Osteocyte (in vitro differentiated cells): Measurements from ENCODE around the gene CAPG. TPM values are rescaled to one million over a fixed set of nuclear protein-coding genes. Genes with fewer than 3 reads are reported as not detected.
"Not testable (repeated sequence)": the region's sequence is repeated elsewhere in the genome, so short reads cannot be mapped to it uniquely, and the experiment has no call there.

ENCODE experiments used
- DNase-seq: peaks from one replicate; pipeline ENCODE4 v3.0.0; 2021; ENCODE audit warnings: mixed read lengths; ENCODE audit not compliant: unreplicated experiment; ENCODE audit errors: extremely low spot score
- H3K27ac Mint-ChIP-seq: one replicate; pipeline ENCODE4 v1.8.0; 2021; ENCODE audit warnings: mild to moderate bottlenecking, mixed read lengths; ENCODE audit not compliant: unreplicated experiment
- H3K27me3 Mint-ChIP-seq: one replicate; pipeline ENCODE4 v1.8.0; 2021; ENCODE audit warnings: mixed read lengths; ENCODE audit not compliant: unreplicated experiment
- H3K36me3 Mint-ChIP-seq: one replicate; pipeline ENCODE4 v1.8.0; 2021; ENCODE audit warnings: mixed read lengths; ENCODE audit not compliant: unreplicated experiment
- H3K4me1 Mint-ChIP-seq: one replicate; pipeline ENCODE4 v1.8.0; 2021; ENCODE audit warnings: mixed read lengths; ENCODE audit not compliant: unreplicated experiment
- H3K4me3 Mint-ChIP-seq: one replicate; pipeline ENCODE4 v1.8.0; 2021; ENCODE audit warnings: mild to moderate bottlenecking, moderate library complexity, mixed read lengths; ENCODE audit not compliant: unreplicated experiment
- H3K9me3 Mint-ChIP-seq: one replicate; pipeline ENCODE4 v1.8.0; 2021; ENCODE audit warnings: mixed read lengths; ENCODE audit not compliant: unreplicated experiment
- total RNA-seq: library from RNA; stranded (reverse); gene quantifications from 2 replicates; pipeline ENCODE4 v1.2.1, GENCODE V29; 2021
- TF ChIP-seq, protein P1 (sequence below): fragments of 200-600 bp; sonication (generic); IDR thresholded peaks from 2 replicates; pipeline ENCODE4 v1.5.0; 2021; ENCODE audit warnings: antibody characterized with exemption, mild to moderate bottlenecking, moderate library complexity

The CAPG gene
- total RNA-seq, 1 donor from 2014 or later = 32.8 TPM

DNA sequence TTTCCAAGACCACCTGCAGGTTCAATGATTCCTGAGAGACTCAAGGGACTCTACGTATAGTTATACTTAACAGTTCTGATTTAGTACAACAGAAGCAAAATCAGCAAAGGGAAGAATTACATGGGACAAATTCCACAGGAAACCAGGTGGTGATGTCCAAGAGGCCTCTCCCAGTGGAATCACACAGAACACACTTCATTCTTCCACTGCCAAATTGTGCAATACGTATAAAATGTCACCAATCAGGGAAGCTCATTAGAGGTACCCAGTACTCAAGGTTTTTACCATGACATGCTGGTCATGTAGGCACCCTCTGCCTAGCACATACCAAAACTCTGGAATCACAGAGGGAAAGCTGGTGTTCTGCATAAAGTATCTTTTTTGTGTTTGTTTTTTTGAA is 22.4 kb downstream of the CAPG start:
- no peak overlapping the region for H3K27ac Mint-ChIP-seq
- H3K36me3 Mint-ChIP-seq = peaks cover 24% of the 10 kb centered on the region
- H3K4me3 Mint-ChIP-seq = no peak overlapping the region
- no peaks in the 10 kb centered on the region for H3K4me1 Mint-ChIP-seq
- no peaks in the 10 kb centered on the region for H3K9me3 Mint-ChIP-seq
- TF ChIP-seq, protein P1, sequence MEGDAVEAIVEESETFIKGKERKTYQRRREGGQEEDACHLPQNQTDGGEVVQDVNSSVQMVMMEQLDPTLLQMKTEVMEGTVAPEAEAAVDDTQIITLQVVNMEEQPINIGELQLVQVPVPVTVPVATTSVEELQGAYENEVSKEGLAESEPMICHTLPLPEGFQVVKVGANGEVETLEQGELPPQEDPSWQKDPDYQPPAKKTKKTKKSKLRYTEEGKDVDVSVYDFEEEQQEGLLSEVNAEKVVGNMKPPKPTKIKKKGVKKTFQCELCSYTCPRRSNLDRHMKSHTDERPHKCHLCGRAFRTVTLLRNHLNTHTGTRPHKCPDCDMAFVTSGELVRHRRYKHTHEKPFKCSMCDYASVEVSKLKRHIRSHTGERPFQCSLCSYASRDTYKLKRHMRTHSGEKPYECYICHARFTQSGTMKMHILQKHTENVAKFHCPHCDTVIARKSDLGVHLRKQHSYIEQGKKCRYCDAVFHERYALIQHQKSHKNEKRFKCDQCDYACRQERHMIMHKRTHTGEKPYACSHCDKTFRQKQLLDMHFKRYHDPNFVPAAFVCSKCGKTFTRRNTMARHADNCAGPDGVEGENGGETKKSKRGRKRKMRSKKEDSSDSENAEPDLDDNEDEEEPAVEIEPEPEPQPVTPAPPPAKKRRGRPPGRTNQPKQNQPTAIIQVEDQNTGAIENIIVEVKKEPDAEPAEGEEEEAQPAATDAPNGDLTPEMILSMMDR = no peak
- no peak for DNase-seq
- H3K27me3 Mint-ChIP-seq = no peaks in the 10 kb centered on the region

DNA sequence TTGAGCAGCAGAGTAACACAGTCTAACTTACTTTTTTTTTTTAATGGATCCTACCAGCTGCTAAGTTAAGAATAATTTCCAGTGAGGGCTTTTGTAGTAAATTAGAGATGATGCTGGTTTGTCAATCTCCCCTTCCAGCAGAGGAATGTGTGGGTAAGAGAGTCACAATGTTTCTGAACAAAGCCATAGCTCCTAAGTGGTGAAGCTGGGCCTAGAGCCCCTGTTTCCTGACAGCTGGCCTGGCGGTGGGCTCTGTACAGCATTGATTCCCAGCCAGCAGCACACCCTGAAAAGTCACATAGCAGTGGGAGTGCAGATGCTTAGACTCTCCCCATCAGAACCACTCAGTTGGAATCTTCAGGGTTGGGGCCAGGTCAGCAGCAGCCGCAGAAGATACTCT is 24.4 kb downstream of the CAPG start:
- DNase-seq = no peak
- H3K27ac Mint-ChIP-seq = no peak overlapping the region
- H3K9me3 Mint-ChIP-seq = no peaks in the 10 kb centered on the region
- no peak overlapping the region for H3K4me3 Mint-ChIP-seq
- H3K27me3 Mint-ChIP-seq = no peaks in the 10 kb centered on the region
- H3K36me3 Mint-ChIP-seq = peaks cover 26% of the 10 kb centered on the region
- TF ChIP-seq, protein P1 = no peak
- no peaks in the 10 kb centered on the region for H3K4me1 Mint-ChIP-seq

DNA sequence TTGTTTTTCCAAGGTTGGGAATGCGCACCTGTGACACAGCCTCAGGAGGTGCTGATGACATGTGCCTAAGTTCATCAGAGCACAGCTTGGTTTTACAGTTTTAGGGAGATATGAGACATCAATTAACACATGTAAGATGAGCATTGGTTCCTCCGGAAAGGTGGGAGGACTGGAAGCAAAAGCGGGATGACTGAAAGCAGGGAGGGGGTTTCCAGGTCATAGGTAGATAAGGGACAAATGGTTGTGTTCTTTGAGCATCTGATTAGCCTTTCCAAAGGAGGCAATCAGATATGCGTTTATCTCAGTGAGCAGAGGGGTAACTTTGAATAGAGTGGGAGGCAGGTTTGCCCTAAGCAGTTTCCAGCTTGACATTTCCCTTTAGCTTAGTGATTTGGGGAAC is 26.3 kb downstream of the CAPG start:
- no peaks in the 10 kb centered on the region for H3K4me1 Mint-ChIP-seq
- peak overlapping the region; percentile 12 for H3K27ac Mint-ChIP-seq
- peaks cover 28% of the 10 kb centered on the region for H3K36me3 Mint-ChIP-seq

DNA sequence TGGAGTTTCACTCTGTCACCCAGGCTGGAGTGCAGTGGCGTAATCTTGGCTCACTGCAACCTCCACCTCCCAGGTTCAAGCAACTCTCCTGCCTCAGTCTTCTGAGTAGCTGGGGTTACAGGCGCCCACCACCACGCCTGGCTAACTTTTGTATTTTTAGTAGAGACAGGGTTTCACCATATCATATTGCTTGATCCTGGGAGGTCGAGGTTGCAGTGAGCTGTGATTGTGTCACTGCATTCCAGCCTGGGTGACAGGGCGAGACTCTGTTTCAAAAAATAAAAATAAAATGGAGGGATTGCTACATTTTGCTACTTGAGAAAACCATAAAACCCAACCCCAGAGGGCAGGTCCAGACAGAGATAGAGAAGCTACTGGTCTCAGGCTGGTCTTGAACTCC is 27.0 kb downstream of the CAPG start:
- not testable (repeated sequence) for H3K27ac Mint-ChIP-seq, H3K4me1 Mint-ChIP-seq, H3K27me3 Mint-ChIP-seq, H3K9me3 Mint-ChIP-seq, DNase-seq, H3K4me3 Mint-ChIP-seq
- H3K36me3 Mint-ChIP-seq = peaks cover 32% of the 10 kb centered on the region

More for the DNA sequence above, 26.3 kb downstream of the CAPG start:
- DNase-seq = no peak
- TF ChIP-seq, protein P1 = no peak
- Mint-ChIP-seq H3K9me3 (no peaks in the 10 kb centered on the region), H3K4me3 (no peak overlapping the region), H3K27me3 (no peaks in the 10 kb centered on the region)

DNA sequence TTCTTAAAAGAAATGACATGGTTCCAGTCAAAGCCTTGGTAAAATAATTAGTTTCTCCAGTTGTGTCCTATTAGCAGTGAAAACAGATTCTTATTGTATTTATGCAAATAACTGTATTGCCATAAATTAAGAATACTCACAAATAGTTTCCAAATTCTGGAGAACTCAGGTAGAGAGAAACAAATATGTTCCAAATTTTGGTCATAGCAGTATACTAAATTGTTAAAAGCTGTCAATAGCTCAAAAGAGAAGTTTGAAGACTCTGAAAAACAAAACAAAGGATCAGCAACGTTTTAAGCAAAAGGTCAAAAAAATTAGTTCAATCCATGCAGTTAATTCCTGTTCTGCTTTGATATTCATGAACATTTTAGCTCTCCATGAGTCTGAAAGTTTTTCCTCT is 30.1 kb downstream of the CAPG start:
- H3K4me3 Mint-ChIP-seq = no peak overlapping the region
- H3K27me3 Mint-ChIP-seq = no peaks in the 10 kb centered on the region
- H3K9me3 Mint-ChIP-seq = no peaks in the 10 kb centered on the region

More for the DNA sequence above, 30.1 kb downstream of the CAPG start:
- Mint-ChIP-seq H3K27ac (no peak overlapping the region), H3K36me3 (peaks cover 45% of the 10 kb centered on the region), H3K4me1 (no peaks in the 10 kb centered on the region)
- DNase-seq = no peak
- TF ChIP-seq, protein P1 = no peak
